CD4-positive, alpha-beta T cell treated with Interleukin-15 for 1 hour (primary cell): Measurements from ENCODE around the gene ZNF385B.

ENCODE experiments used
- DNase-seq: peaks from one replicate; pipeline ENCODE4 v3.0.0-alpha.2; 2020

ZNF385B gene

DNA sequence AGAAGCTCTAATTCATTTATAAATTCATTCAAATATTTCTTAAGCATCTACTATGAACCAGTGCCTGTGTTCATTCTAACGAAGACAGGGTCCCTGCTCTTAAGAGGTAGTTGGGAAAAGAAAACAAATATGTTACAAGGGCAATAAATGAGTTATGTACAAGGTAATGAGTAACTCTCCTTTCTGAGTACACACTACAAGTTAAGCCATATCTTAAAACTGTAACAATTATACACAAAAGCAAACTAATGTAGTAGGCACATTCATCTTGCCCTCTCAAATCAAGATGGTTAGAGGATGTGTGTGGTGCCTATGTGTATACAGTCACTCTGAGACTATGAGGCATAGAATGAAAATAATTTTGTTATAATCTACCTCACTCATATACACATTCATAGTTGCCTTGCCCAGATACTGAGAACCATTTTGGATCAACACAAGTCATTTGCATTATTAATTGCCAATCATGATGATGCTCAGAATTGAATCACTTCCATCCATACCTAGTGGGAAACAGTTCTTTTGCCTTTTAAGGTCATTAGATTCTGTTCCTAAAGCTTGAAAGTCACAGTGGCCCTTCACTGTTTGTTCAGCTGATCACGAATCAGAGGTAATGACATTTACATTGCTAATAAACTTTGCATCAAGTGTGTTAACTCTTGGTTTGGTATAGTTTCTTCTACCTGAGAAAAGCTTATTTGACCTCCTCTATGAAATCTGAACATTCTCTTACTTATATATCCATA, 283.1 kb downstream of the ZNF385B start:
- DNase-seq, result no peak

DNA sequence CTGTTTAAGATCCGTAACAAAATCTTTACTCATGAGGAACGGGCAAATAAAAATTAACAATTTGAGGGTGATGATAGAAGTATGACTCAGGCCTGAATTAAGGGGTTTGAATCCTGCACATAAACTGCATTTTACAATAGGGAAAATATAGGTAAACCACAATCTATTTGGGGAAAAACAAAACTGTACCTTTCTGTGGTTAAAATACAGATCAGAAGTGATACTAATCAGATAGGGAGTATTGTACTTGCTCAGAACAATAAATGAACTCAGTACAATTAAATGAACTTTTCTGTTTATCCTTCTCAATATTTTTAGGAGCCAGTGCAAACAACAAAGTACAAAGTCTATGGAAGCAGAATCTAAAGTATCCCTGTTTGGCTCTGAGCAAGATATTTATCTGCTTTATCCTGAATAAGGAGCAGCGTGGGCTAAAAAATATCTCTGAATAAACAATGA, 287.3 kb downstream of the ZNF385B start:
- no peak for DNase-seq

GRCh38 chr2:179572544-179572943, 288.9 kb downstream of the ZNF385B start:
- DNase-seq, result no peak

DNA sequence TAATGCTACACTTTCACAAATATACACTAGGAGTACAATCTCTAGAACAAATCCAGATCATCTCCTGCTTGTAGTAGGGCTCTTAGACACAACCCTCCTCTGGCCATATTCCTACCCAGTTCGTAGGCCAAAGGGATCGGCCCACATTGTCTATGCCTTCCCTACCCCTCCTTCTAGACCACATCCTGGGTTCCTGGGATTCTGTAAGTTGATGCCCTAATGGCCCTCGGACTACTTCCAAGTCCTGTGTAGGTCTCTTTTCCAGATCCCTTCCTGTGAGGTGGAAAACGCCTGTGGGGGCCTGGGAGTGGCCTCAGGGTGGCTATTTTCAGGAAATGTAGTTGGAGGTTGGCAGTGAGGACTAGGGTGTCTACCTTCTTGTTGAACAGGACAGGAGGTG, 289.7 kb downstream of the ZNF385B start:
- no peak for DNase-seq

DNA sequence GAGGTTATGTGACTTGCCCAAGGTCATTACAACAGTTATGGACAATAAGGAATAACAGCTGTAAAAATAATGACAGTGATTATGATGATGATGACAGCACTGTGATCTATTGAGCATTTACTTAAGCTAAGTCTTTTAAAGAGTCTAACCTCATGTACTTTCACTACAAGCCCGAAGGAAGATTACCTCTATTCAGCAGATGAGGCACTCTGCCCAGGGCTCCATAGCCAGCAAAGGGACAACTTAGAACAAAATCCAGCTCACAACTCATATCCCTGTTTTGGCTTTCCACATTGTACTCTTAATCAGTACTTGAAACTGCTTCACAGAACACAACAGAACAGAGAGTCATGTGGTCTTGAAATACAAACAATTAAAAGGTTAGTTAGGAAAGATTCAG, 290.2 kb downstream of the ZNF385B start:
- no peak for DNase-seq

DNA sequence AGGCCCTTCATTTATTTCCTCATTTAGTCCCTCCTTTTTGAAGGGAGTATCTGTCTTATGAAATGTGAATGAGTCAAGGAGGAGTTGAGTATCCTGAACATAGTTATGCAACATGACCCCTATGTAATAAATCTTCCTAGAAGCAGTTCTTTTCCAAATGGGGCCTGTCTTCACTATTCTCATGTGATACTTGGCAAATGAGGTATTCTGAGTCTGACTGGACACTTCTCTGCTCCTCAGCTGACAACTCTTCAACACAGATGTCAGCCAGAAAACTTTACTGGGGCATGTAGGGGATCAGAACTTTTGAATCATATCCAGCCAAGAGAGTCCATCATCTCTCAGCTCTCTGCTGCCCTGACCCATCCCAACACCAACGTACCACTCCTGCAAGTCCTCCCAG, 291.6 kb downstream of the ZNF385B start:
- DNase-seq, result no peak

GRCh38 chr2:179565807-179566206, 295.6 kb downstream of the ZNF385B start:
- DNase-seq, result no peak

GRCh38 chr2:179562330-179562885, 299.0 kb downstream of the ZNF385B start:
- no peak for DNase-seq

DNA sequence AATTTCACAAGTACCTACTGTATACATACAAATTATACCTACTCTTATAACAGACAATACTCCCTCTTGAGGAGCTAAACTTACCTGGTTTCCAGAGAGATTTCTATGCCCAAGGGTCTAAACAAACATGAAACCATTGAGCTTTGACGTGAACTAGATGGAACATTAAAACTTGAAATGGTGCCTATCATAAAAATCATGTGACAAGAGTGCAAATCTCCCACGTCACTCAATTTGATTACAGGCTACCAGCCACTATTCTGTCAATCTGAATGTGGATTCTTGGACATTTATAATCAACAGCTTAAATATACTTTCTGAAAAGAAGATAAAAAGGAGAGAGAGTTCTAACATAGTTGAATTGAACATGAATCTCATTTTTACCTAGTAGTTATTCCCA, 299.7 kb downstream of the ZNF385B start:
- no peak for DNase-seq

DNA sequence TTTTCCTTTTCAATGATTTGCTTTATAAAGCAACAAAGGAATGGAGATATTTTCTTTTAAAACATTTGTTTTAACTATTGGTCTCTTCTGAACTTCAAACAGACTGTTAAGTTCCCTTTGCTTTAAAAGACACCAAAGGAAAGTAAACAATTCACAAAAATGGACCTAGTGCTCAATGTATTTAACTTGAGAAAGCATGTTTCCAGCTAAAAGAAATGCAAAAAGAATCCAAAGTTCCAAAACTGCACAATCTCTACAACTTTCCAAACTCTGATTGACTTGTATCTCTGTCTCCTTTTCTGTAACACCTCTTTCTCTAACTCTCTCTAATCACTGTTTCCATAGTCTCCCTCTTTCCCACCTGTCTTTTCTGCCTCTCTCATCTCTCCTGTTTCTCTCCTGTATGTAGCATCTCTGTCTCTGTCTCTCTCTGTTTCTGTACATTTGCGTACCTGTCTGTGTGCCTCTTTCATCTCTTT, 301.1 kb downstream of the ZNF385B start:
- no peak for DNase-seq

GRCh38 chr2:179559108-179559806, 302.2 kb downstream of the ZNF385B start:
- no peak for DNase-seq

DNA sequence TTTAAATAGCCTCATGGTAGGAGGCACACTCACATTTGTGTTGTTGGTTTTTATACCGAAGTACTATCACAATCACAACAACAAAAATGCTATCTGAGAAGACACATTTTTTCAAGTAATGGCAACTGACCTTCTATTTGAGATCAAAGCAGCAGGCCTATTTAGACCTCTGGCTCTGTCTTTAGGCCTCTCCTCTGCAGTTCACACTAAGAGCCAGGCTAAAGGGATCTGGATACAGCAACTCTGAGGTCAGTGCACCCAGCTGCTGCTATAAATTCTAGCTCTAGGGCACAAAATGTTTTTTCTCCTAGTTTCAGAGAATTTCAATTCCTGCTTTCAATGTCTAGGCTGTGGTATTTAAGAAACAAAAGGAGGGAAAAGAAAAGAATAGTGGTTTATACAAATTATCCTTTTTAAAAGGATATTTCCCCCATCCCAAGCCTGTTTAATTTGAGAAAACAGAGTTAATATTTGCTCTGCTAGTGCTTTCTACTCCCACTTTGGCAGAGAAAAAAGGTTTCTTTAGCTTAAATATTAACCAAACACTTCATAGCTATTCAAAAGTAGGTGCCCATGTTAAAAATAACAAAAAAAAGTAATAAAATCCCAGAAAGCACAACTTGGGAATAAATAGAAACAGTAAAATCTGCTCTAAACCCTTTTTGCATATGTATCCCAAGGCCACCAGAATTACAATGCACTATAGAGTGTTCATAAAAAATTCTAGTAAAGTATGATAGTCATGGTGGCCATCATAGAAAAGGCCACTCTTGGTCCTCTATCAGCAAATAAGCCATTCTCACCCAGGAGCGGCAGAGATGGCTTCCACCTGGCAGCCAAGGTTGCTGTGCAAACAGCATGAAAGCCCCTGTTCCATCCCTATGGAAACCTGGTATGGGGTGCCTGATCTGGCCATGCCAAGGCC, 303.1 kb downstream of the ZNF385B start:
- no peak for DNase-seq

DNA sequence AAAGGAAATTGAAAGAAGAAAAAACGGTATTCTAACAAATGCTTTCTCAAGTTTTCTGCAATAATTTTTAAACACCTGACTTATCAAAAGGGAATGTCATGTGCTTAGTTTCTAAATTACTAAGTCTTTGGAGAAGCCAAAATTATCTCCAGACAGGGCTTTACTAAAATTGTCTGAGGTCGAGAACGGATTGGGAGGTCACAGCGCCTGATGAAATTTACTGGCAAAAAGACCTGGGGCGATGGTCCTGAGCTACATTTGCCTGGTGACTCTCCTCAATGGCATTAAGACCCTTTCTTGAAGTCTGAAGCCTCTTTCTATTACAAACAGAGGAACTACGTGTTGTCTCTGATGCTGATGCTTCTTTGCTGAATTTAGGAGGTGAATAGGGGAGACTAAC, 305.0 kb downstream of the ZNF385B start:
- DNase-seq, result no peak

GRCh38 chr2:179555691-179556283, 305.6 kb downstream of the ZNF385B start:
- no peak for DNase-seq

GRCh38 chr2:179554639-179555386, 306.6 kb downstream of the ZNF385B start:
- no peak for DNase-seq

GRCh38 chr2:179553382-179553781, 308.0 kb downstream of the ZNF385B start:
- DNase-seq, result no peak

GRCh38 chr2:179551539-179552045, 309.8 kb downstream of the ZNF385B start:
- no peak for DNase-seq

GRCh38 chr2:179550849-179551248, 310.6 kb downstream of the ZNF385B start:
- DNase-seq, result no peak

DNA sequence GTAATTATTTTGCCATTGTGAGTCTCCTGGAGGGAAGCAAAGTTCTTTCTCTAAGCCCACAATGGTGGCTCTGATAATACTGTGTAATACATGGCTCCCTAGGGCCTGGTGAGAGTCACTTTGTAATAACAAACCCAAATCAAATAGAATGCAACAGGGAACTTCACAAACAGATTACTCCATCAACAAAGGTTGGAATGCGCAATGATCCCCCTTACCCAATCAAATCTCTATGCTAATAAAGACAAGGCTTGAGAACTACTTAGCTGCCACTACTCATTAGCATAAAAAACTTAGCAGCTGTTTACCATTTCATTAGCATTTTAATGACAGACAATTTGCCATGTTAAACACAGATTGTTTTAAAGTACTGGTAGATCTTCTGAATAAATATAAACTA, 311.2 kb downstream of the ZNF385B start:
- DNase-seq, result no peak

- DNase-seq, result no peak
Observed at GRCh38 chr2:179546656-179547055, 314.8 kb downstream of the ZNF385B start.

- no peak for DNase-seq
Observed at GRCh38 chr2:179545024-179545423, 316.4 kb downstream of the ZNF385B start.
